Astrocyte (in vitro differentiated cells and primary cell): ENCODE data around the gene C3orf20.

Source experiments
- EZH2 ChIP-seq: IDR thresholded peaks from 2 replicates; pipeline ENCODE4 v1.6.1; 2012; ENCODE audit warnings: mild to moderate bottlenecking, low read length, inconsistent platforms; ENCODE audit not compliant: insufficient read depth
- TF ChIP-seq, protein P1 (sequence below): IDR thresholded peaks from 2 replicates; pipeline ENCODE4 v1.5.1; 2011; ENCODE audit warnings: low read depth, mild to moderate bottlenecking, inconsistent platforms, low read length, moderate library complexity; ENCODE audit not compliant: insufficient read depth

- TF ChIP-seq, protein P1, sequence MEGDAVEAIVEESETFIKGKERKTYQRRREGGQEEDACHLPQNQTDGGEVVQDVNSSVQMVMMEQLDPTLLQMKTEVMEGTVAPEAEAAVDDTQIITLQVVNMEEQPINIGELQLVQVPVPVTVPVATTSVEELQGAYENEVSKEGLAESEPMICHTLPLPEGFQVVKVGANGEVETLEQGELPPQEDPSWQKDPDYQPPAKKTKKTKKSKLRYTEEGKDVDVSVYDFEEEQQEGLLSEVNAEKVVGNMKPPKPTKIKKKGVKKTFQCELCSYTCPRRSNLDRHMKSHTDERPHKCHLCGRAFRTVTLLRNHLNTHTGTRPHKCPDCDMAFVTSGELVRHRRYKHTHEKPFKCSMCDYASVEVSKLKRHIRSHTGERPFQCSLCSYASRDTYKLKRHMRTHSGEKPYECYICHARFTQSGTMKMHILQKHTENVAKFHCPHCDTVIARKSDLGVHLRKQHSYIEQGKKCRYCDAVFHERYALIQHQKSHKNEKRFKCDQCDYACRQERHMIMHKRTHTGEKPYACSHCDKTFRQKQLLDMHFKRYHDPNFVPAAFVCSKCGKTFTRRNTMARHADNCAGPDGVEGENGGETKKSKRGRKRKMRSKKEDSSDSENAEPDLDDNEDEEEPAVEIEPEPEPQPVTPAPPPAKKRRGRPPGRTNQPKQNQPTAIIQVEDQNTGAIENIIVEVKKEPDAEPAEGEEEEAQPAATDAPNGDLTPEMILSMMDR, result no peak
- TF ChIP-seq EZH2, result no peak
Measured at GRCh38 chr3:14757153-14757700, 82.3 kb downstream of the C3orf20 start.
